RWPE1 (cell line): ENCODE results near the gene LRIG1.

Source experiments
- CTCF ChIA-PET: fragments of 350-600 bp; sonication (Branson Sonifier 250); formaldehyde crosslinking; extraction: SDS; loops from one replicate; lab custom pipeline; 2021; lab: Yijun Ruan, JAX
- POLR2A ChIA-PET: fragments of 400-600 bp; formaldehyde crosslinking; extraction: SDS; loops from one replicate; lab custom pipeline; 2020; ENCODE audit warnings: antibody characterized with exemption; ENCODE audit not compliant: low non-redundant PET; lab: Yijun Ruan, JAX
- DNase-seq: peaks from one replicate; pipeline ENCODE4 v3.0.0; 2012; ENCODE audit warnings: low spot score
- H3K27ac ChIP-seq: fragments of 450-650 bp; 2 replicates; pipeline ENCODE4 v1.5.1; 2017
- CTCF ChIP-seq: fragments of 450-650 bp; conservative IDR thresholded peaks from 2 replicates; pipeline ENCODE4 v1.5.1; 2017; ENCODE audit warnings: low read depth, mild to moderate bottlenecking

Gene LRIG1

DNA sequence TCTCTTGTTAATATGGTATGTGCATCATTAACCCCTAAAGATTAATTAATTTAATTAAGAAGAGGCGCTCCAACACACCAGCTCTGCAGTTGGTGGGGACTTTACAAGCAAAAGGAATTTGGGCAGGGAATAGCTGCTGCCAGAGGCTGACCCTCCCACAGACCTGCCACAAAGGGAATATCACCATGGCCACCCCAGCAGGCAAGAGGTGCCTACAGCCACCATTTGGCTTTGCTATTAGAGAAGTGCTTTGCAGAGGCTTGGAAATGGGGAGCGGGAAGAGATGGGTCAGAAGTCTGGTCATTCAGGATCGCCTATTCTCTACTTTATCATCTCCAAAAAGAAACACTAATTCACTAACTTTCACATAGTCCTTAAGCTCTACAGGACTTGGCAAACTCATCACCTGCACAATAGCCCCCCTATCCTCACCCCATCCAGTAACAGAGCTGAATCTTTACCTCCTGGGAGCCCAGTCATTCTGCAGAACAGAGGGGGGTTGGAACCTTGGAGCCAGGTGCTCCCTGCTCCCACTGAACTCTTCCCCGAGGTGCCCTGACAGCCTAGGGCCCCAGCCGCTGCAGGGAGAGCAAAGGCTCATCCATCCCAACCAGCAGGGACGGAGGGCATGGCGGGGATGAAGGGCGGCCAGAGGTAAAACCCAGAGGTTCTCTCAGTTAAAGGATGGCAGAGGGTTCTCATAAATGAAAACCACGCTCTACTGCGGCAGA, 29.7 kb downstream of the LRIG1 start:
- no peak for TF ChIP-seq CTCF
- POLR2A ChIA-PET: no interaction called here
- DNase-seq: no peak
- H3K27ac ChIP-seq: no peak overlapping the region; the same call in 1 of the 2 replicates
- CTCF ChIA-PET: interaction anchor here (0.6 kb wide), 1 partner anchor 11 kb away, joined by 3 read pairs; no protein-coding TSS in a partner anchor

DNA sequence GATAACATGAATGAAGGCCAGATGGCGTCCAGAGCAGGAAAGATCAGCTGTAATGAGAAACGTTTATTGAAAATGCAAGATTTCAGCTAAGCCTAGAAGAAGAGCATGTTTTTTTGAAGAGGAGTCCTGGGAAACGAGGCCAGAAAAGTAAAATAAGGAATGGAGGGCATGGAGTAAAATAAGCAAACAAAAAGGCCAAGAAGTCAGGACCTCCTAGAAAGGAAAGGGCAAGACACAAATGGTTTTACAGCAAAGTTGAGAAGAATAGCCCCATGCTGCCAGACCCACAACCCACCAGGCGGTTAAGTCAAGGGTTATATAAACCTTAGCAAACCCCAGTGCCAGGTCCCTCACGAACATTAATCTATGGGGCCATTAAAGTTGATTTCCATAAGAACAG, 30.5 kb downstream of the LRIG1 start:
- ChIA-PET POLR2A (no interaction called here), CTCF (no interaction called here)
- no peak for DNase-seq
- no peak for TF ChIP-seq CTCF
- no peak overlapping the region for H3K27ac ChIP-seq

DNA sequence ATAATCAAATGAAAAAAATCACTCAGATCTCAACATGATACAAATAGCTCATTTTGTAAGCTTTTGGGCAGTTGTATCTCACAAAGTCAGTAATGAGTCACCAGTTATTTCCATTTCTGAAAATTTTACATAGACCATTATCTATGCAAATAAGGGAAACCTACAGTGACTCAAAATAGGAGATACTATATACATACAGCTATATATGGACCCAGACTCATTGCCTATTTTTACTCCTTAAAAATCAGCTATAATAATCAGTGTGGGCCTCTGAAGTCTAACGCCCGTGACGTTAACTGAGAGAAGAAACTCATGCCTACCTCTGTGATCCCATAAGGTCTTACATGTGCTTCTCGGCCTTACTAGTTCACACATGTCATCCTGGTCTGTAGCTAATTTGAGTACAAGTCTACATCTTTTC, 31.6 kb downstream of the LRIG1 start:
- TF ChIP-seq CTCF: no peak
- no peak for DNase-seq

GRCh38 chr3:66467996-66468735, 32.7 kb downstream of the LRIG1 start:
- DNase-seq: no peak
- ChIA-PET CTCF (no interaction called here), POLR2A (no interaction called here)
- H3K27ac ChIP-seq: no peak overlapping the region
- TF ChIP-seq CTCF: no peak

More for the DNA sequence above, 31.6 kb downstream of the LRIG1 start:
- ChIA-PET CTCF (interaction anchor here (0.5 kb wide), 1 partner anchor 18 kb away, joined by 3 read pairs; no protein-coding TSS in a partner anchor), POLR2A (no interaction called here)
- no peak overlapping the region for H3K27ac ChIP-seq

DNA sequence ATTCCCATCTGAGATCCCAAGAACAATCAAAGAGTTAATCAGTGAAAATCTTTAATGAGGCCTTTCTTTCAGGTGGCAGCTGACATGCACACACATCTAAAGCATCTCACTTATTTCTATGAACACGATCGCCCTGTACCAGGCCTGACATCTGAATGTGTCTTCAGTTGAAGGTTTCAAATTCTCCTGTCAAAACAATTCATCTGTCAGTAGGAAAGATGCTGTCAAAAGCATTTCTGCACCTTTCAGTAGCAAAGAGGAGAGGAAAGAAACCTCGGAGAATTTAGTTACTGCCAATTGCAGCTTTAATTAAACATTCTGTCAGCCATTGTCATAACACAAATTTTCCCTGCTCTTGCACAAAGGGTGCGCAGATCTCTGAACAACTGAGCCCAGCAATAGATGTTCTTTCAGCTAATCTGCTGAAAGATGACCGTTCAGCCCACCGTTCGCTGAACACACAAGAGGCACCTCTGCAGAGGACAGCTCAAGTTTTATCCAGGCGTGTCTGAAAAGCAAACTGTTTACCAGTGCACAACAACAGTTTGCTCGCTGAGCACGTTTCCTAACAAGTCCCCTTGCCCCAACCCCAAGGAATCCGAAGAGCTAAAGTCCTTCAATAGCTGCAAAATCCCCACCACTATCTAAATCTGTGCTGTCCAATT, 34.1 kb downstream of the LRIG1 start:
- POLR2A ChIA-PET: interaction anchor here (0.6 kb wide), 1 partner anchor 493 kb away, joined by 8 read pairs; no protein-coding TSS in a partner anchor
- DNase-seq: no peak
- CTCF ChIA-PET: interaction anchor here (0.5 kb wide), 1 partner anchor 98 kb away, joined by 6 read pairs; no protein-coding TSS in a partner anchor
- TF ChIP-seq CTCF: no peak
- H3K27ac ChIP-seq: no peak overlapping the region

- CTCF ChIA-PET: no interaction called here
- TF ChIP-seq CTCF: no peak
- no peak for DNase-seq
Measured at GRCh38 chr3:66465587-66465986, 35.2 kb downstream of the LRIG1 start.

More at GRCh38 chr3:66465587-66465986, 35.2 kb downstream of the LRIG1 start:
- POLR2A ChIA-PET: no interaction called here
- no peak overlapping the region for H3K27ac ChIP-seq
